B cell (primary cell): ENCODE data around the gene IL25. TPM values are rescaled to one million over a fixed set of nuclear protein-coding genes. Genes with fewer than 3 reads are reported as not detected.
"Not testable (repeated sequence)": the region's sequence is repeated elsewhere in the genome, so short reads cannot be mapped to it uniquely, and the experiment has no call there.

ENCODE experiments used
- ATAC-seq: fragments of 200-7000 bp; cut with Tn5 transposase; one replicate; pipeline ENCODE4 v1.10.0; 2021; ENCODE audit warnings: low read depth, mild to moderate bottlenecking, moderate number of reproducible peaks, moderate library complexity
- CTCF ChIA-PET: fragments of 350-600 bp; sonication (Branson Sonifier 250); formaldehyde crosslinking; loops from one replicate; lab custom pipeline; 2021; ENCODE audit warnings: antibody characterized with exemption, inconsistent platforms; lab: Charles Lee
- POLR2A ChIA-PET: fragments of 350-600 bp; sonication (Branson Sonifier 250); formaldehyde crosslinking; loops from one replicate; lab custom pipeline; 2021; ENCODE audit warnings: antibody characterized with exemption; lab: Charles Lee
- DNase-seq: peaks from one replicate; pipeline ENCODE4 v3.0.0; 2013
- H2AFZ ChIP-seq: 2 replicates; pipeline ENCODE4 v1.6.1; 2012; ENCODE audit warnings: mild to moderate bottlenecking, low read depth, low read length; ENCODE audit not compliant: insufficient read depth, poor library complexity, severe bottlenecking
- H3K27ac ChIP-seq, 2 donors: 1 replicate in 1 of 2; 2 replicates in 1 of 2; pipeline ENCODE4 v1.5.1; 2012 to 2013; ENCODE audit warnings: low read length in 2 of 2, mild to moderate bottlenecking in 2 of 2, moderate library complexity in 1 of 2
- H3K27me3 ChIP-seq, 4 experiments: fragments of 200-600 bp in 1 of 4; sonication (generic) in 1 of 4; replicated peaks in 1 of 4; 1 replicate in 2 of 4; 2 replicates in 2 of 4; pipeline versions ENCODE4 v1.6.1 to v1.7.0; 2013 to 2016; ENCODE audit warnings: low read length in 3 of 4, mild to moderate bottlenecking in 2 of 4, mixed read lengths in 1 of 4, moderate library complexity in 1 of 4; ENCODE audit not compliant: insufficient read depth in 4 of 4, control insufficient read depth in 3 of 4; ENCODE audit errors: control extremely low read depth in 1 of 4
- H3K36me3 ChIP-seq, 2 experiments: replicated peaks in 1 of 2; 1 replicate in 1 of 2; 2 replicates in 1 of 2; pipeline versions ENCODE4 v1.6.1 to v1.7.1; 2013; ENCODE audit warnings: low read length in 1 of 2; ENCODE audit not compliant: insufficient read depth in 2 of 2, control insufficient read depth in 1 of 2; ENCODE audit errors: control extremely low read depth in 1 of 2, extremely low read depth in 1 of 2
- H3K4me1 ChIP-seq, 2 donors: fragments of 200-600 bp in 1 of 2; sonication (generic) in 1 of 2; 1 replicate in 1 of 2; 2 replicates in 1 of 2; pipeline versions ENCODE4 v1.5.1 to v1.6.1; 2013 to 2017; ENCODE audit warnings: low read length in 2 of 2; ENCODE audit not compliant: control insufficient read depth in 2 of 2, insufficient read depth in 2 of 2
- H3K4me2 ChIP-seq: replicated peaks from 2 replicates; pipeline ENCODE3; 2012; ENCODE audit warnings: mild to moderate bottlenecking, low read depth, low read length; ENCODE audit not compliant: poor library complexity, severe bottlenecking
- H3K4me3 ChIP-seq, 5 experiments: fragments of 200-600 bp in 1 of 5; sonication (generic) in 1 of 5; 1 replicate in 3 of 5; 2 replicates in 2 of 5; pipeline versions ENCODE4 v1.5.1 to v1.7.0; 2011 to 2016; ENCODE audit warnings: low read length in 4 of 5, mild to moderate bottlenecking in 4 of 5, low read depth in 2 of 5, control low read depth in 1 of 5, moderate library complexity in 1 of 5; ENCODE audit not compliant: insufficient read depth in 1 of 5; ENCODE audit errors: control extremely low read depth in 1 of 5, extremely low read depth in 1 of 5
- H3K79me2 ChIP-seq: fragments of 200-600 bp; sonication (generic); one replicate; pipeline ENCODE4 v1.6.0; 2016; ENCODE audit warnings: low read length; ENCODE audit not compliant: control insufficient read depth, insufficient read depth
- H3K9ac ChIP-seq: fragments of 200-600 bp; sonication (generic); 2 replicates; pipeline ENCODE4 v1.6.1; 2017; ENCODE audit warnings: mild to moderate bottlenecking, low read length, moderate library complexity
- H3K9me3 ChIP-seq, 3 donors: one replicate each; pipeline versions ENCODE4 v1.6.1 to v1.7.1; 2013; ENCODE audit warnings: low read length in 2 of 3; ENCODE audit not compliant: control insufficient read depth in 2 of 3, insufficient read depth in 1 of 3; ENCODE audit errors: control extremely low read depth in 1 of 3
- H4K20me1 ChIP-seq: 2 replicates; pipeline ENCODE4 v1.6.0; 2012; ENCODE audit warnings: mild to moderate bottlenecking, low read length; ENCODE audit not compliant: insufficient read depth, control insufficient read depth, poor library complexity, severe bottlenecking
- H3K27ac Mint-ChIP-seq: one replicate; pipeline ENCODE4 v1.8.0; 2021; ENCODE audit warnings: mixed read lengths
- H3K27me3 Mint-ChIP-seq: one replicate; pipeline ENCODE4 v1.8.0; 2021; ENCODE audit warnings: mixed read lengths
- H3K4me1 Mint-ChIP-seq: one replicate; pipeline ENCODE4 v1.8.0; 2021; ENCODE audit warnings: mixed read lengths
- H3K4me3 Mint-ChIP-seq: one replicate; pipeline ENCODE4 v1.8.0; 2021; ENCODE audit warnings: mixed read lengths
- H3K9me3 Mint-ChIP-seq: one replicate; pipeline ENCODE4 v1.8.0; 2022; ENCODE audit warnings: mixed read lengths; ENCODE audit not compliant: insufficient read depth
- CTCF ChIP-seq: fragments of 200-600 bp; IDR thresholded peaks from one replicate; pipeline ENCODE4 v1.8.0; 2022; ENCODE audit warnings: antibody characterized with exemption, mild to moderate bottlenecking
- EZH2 ChIP-seq: IDR thresholded peaks from 2 replicates; pipeline ENCODE4 v1.6.1; 2012; ENCODE audit warnings: borderline replicate concordance, low read depth, mild to moderate bottlenecking, moderate library complexity, low read length; ENCODE audit not compliant: insufficient read depth, poor library complexity, severe bottlenecking
- WGBS: methylation state at CpG from one replicate; pipeline ENCODE4 v1.1.5; 2013; ENCODE audit warnings: missing lambda C conversion rate; ENCODE audit not compliant: insufficient coverage; 5-methylcytosine and 5-hydroxymethylcytosine counted together
- intact Hi-C: fragments of 100-400 bp; cut with micrococcal nuclease; formaldehyde crosslinking; loops from one replicate; pipeline ENCODE4 v1.10.0; 2022
- polyA plus RNA-seq: library from polyadenylated mRNA; depleted of rRNA; stranded (reverse); fragments of >200 nt; gene quantifications from 2 replicates; pipeline ENCODE4 v1.2.3, GENCODE V29; 2012
- total RNA-seq, 2 donors: library from RNA; stranded (reverse); fragments of 120-200 nt in 1 of 2; gene quantifications; 1 replicate in 1 of 2; 2 replicates in 1 of 2; pipeline versions ENCODE4 v1.2.3 to v1.2.4, GENCODE V29; 2013 to 2022

IL25 gene
- total and polyA plus RNA-seq, 2 donors (not counting 1 experiment from before 2014, with no cell fraction given) = not detected

GRCh38 chr14:23399136-23399535, 26.5 kb downstream of the IL25 start:
- Histone ChIP-seq H3K27me3 (peaks cover 0 to 10% (median 0%) of the 10 kb centered on the region in 4 experiments), H3K4me1 (no peaks in the 10 kb centered on the region), H2AFZ (no peak overlapping the region), H3K36me3 (no peaks in the 10 kb centered on the region), H3K4me3 (no peak overlapping the region), H3K9ac (no peak overlapping the region), H3K79me2 (no peaks in the 10 kb centered on the region), H3K27ac (no peak overlapping the region), H4K20me1 (no peaks in the 10 kb centered on the region), H3K9me3 (no peaks in the 10 kb centered on the region), H3K4me2 (no peak overlapping the region)
- TF ChIP-seq CTCF (no peak), EZH2 (no peak)
- H3K9me3 Mint-ChIP-seq = no peaks in the 10 kb centered on the region
- intact Hi-C loops = no loop called here
- no peak overlapping the region for H3K4me3 Mint-ChIP-seq
- no peak overlapping the region for H3K27ac Mint-ChIP-seq
- ChIA-PET CTCF (no interaction called here), POLR2A (no interaction called here)
- DNase-seq = no peak
- WGBS = 93% methylated on average over 2 of the region's 3 CpGs
- ATAC-seq = no peak
- no peaks in the 10 kb centered on the region for H3K4me1 Mint-ChIP-seq
- peaks cover 35% of the 10 kb centered on the region for H3K27me3 Mint-ChIP-seq

GRCh38 chr14:23399591-23399990, 27.0 kb downstream of the IL25 start:
- intact Hi-C loops = no loop called here
- ChIA-PET CTCF (no interaction called here), POLR2A (no interaction called here)
- no peak overlapping the region for H3K4me3 Mint-ChIP-seq
- H3K27me3 ChIP-seq = peaks cover 0 to 11% (median 2%) of the 10 kb centered on the region in 4 experiments
- no peak overlapping the region for H3K27ac Mint-ChIP-seq
- no peak overlapping the region for H3K27ac ChIP-seq
- no peak overlapping the region for H3K4me3 ChIP-seq
- no peak for ATAC-seq
- 85% methylated on average over 4 of the region's 6 CpGs for WGBS
- H4K20me1 ChIP-seq = no peaks in the 10 kb centered on the region
- no peaks in the 10 kb centered on the region for H3K36me3 ChIP-seq
- peaks cover 33% of the 10 kb centered on the region for H3K27me3 Mint-ChIP-seq
- H3K4me2 ChIP-seq = no peak overlapping the region
- H3K4me1 Mint-ChIP-seq = no peaks in the 10 kb centered on the region
- H3K9ac ChIP-seq = no peak overlapping the region
- no peaks in the 10 kb centered on the region for H3K79me2 ChIP-seq
- no peaks in the 10 kb centered on the region for H3K9me3 Mint-ChIP-seq
- H3K9me3 ChIP-seq = no peaks in the 10 kb centered on the region
- no peak for DNase-seq
- no peak overlapping the region for H2AFZ ChIP-seq
- H3K4me1 ChIP-seq = no peaks in the 10 kb centered on the region
- no peak for TF ChIP-seq EZH2
- no peak for TF ChIP-seq CTCF

- 71% methylated on average over 16 of the region's 16 CpGs for WGBS
- H3K9me3 ChIP-seq, H3K4me1 ChIP-seq, POLR2A ChIA-PET, DNase-seq, H3K9me3 Mint-ChIP-seq, H3K4me3 ChIP-seq, H3K36me3 ChIP-seq, H3K4me3 Mint-ChIP-seq, CTCF ChIA-PET, H3K4me1 Mint-ChIP-seq, H3K27ac Mint-ChIP-seq, ATAC-seq, intact Hi-C loops, H3K27ac ChIP-seq, H3K4me2 ChIP-seq, H3K79me2 ChIP-seq, H2AFZ ChIP-seq, H4K20me1 ChIP-seq, H3K9ac ChIP-seq: not testable (repeated sequence)
- H3K27me3 ChIP-seq = peaks cover 0 to 19% (median 4%) of the 10 kb centered on the region in 4 experiments
- peaks cover 38% of the 10 kb centered on the region for H3K27me3 Mint-ChIP-seq
Observed at GRCh38 chr14:23400496-23401149, 28.0 kb downstream of the IL25 start.
